ENCODE results near the gene QPRT.
"Not testable (repeated sequence)": the region's sequence is repeated elsewhere in the genome, so short reads cannot be mapped to it uniquely, and the experiment has no call there.

Gene QPRT

DNA sequence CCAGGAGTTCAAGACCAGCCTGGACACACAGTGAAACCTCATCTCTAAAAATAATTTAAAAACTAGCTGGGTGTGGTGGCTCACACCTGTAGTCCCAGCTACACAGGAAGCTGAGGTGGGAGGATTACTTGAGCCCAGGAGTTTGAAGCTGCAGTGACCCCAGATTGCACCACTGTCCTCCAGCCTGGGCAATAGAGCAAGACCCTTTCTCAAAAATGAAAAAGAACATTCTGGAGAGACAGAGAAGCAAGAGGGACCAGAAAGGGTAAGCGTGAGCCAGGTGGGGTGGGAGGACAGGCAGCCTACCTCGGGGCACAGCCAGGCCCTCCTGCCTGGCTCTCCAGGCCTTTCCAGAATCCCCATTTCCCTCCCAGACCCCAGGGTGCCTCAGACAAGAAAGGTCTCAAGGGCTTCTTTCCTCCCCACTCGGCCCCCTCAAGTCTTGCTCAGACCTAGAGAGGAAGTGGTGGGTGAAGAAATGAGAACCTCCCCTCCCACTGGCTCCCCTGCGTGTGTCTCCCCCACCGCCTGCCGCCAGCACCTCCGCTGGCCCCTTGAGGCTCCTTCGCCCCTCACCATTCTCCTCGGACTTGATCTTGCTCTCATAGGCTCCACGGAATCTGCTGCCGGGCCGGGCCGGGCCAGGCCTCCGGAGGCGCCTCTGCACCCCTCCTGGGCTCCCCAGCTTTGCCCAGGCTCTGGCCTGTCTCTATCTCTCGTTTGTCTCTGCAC, 66.3 kb downstream of the QPRT start:
- Histone ChIP-seq H3K27ac (ENCODE audit: low read length) (peak overlapping the region; percentile 55; the same call in 1 of the 2 replicates), H3K9ac (ENCODE audit: low read length) (peak overlapping the region; percentile 95), H3K4me2 (ENCODE audit: low read depth, low read length) (peak overlapping the region; percentile 76), H2AFZ (ENCODE audit: low read length) (0 out of 2 replicates have a peak overlapping the region, but pooled peaks have one; percentile 5), H4K20me1 (ENCODE audit: insufficient read depth, low read length) (no peaks in the 10 kb centered on the region), H3K79me2 (ENCODE audit: low read length) (peaks cover 20% of the 10 kb centered on the region), H3K27me3 (replicated peaks; ENCODE audit: insufficient read depth, low read length) (no peaks in the 10 kb centered on the region), H3K9me2 (replicated peaks; ENCODE audit: insufficient read depth, low read length) (no peaks in the 10 kb centered on the region), H3K4me1 (ENCODE audit: low read length) (peaks cover 23% of the 10 kb centered on the region), H3K9me3 (replicated peaks; ENCODE audit: insufficient read depth, low read length) (no peaks in the 10 kb centered on the region), H3K4me3 (ENCODE audit: low read length) (peak overlapping the region; percentile 79), H3K36me3 (replicated peaks; ENCODE audit: insufficient read depth, low read length) (no peaks in the 10 kb centered on the region), H3F3A (ENCODE audit: insufficient read depth, low read length) (0 out of 2 replicates have a peak, but pooled peaks cover 5% of the 10 kb centered on the region)
- DNase-seq = peak; percentile 45
- TF ChIP-seq CTCF (IDR thresholded peaks at IDR 0.05; ENCODE audit: low read length) (no peak), EZH2 (optimal IDR thresholded peaks at IDR 0.05; ENCODE audit: low read depth, low read length) (no peak), EZH2phosphoT487 (IDR thresholded peaks at IDR 0.05; ENCODE audit: low read length) (no peak)

DNA sequence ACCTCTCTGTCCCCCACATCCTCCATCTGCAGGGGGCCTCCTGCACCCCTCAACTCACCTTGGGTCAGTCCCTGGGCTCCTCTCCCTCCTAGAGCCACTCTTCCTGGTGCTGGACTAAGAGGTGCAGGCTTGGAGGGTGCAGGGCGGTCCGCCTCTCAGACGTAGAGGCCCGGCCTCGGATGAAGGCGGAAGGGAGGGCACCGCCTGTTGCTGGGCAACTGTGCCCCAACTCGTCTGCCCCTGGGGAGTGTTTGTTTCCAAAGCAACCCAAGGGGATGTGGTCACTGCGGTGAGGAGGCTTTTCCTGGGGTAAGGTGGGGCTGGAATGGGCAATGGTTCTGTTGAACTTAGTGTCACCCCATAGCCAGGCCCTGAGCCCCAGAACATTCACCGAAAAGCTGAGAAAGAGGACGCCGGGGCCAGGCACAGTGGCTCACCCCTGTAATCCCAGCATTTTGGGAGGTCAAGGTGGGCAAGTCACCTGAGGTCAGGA, 66.9 kb downstream of the QPRT start, which contains the start of gene C16orf54:
C16orf54 (minus strand) TSS at position 138 of the 493 bp plus-strand sequence. CDS start 1,039 bp downstream, outside the sequence.
- H3K4me3 ChIP-seq (ENCODE audit: low read length) = peak within 1 kb of the TSS; percentile 79

GRCh38 chr16:29746518-29746917, 67.5 kb downstream of the QPRT start:
- Histone ChIP-seq H3K9ac (ENCODE audit: low read length) (peak overlapping the region; percentile 95; the same call in 1 of the 2 replicates), H3K4me1 (ENCODE audit: low read length) (peaks cover 23% of the 10 kb centered on the region), H3K4me2 (ENCODE audit: low read depth, low read length) (peak overlapping the region; percentile 76; the same call in 1 of the 2 replicates), H2AFZ (ENCODE audit: low read length) (peak overlapping the region; percentile 5; the same call in 1 of the 2 replicates), H3K27ac (ENCODE audit: low read length) (peak overlapping the region; percentile 55; the same call in 1 of the 2 replicates), H3K79me2 (ENCODE audit: low read length) (peaks cover 20% of the 10 kb centered on the region)
- not testable (repeated sequence) for H3K36me3 ChIP-seq (replicated peaks; ENCODE audit: insufficient read depth, low read length); H3K9me2 ChIP-seq (replicated peaks; ENCODE audit: insufficient read depth, low read length); H3K9me3 ChIP-seq (replicated peaks; ENCODE audit: insufficient read depth, low read length); H3K27me3 ChIP-seq (replicated peaks; ENCODE audit: insufficient read depth, low read length); DNase-seq; H3F3A ChIP-seq (ENCODE audit: insufficient read depth, low read length); H4K20me1 ChIP-seq (ENCODE audit: insufficient read depth, low read length); H3K4me3 ChIP-seq (ENCODE audit: low read length)

More for the DNA sequence above, 66.9 kb downstream of the QPRT start, which contains the start of gene C16orf54:
- Histone ChIP-seq H3K9me3 (replicated peaks; ENCODE audit: insufficient read depth, low read length) (no peaks in the 10 kb centered on the region), H3K4me1 (ENCODE audit: low read length) (peaks cover 23% of the 10 kb centered on the region), H3K36me3 (replicated peaks; ENCODE audit: insufficient read depth, low read length) (no peaks in the 10 kb centered on the region), H3K9ac (ENCODE audit: low read length) (peak within 1 kb of the TSS; percentile 95), H4K20me1 (ENCODE audit: insufficient read depth, low read length) (no peaks in the 10 kb centered on the region), H3K79me2 (ENCODE audit: low read length) (peaks cover 20% of the 10 kb centered on the region), H3F3A (ENCODE audit: insufficient read depth, low read length) (0 out of 2 replicates have a peak, but pooled peaks cover 5% of the 10 kb centered on the region), H3K27me3 (replicated peaks; ENCODE audit: insufficient read depth, low read length) (no peaks in the 10 kb centered on the region), H3K27ac (ENCODE audit: low read length) (peak within 1 kb of the TSS; percentile 55; the same call in 1 of the 2 replicates), H3K9me2 (replicated peaks; ENCODE audit: insufficient read depth, low read length) (no peaks in the 10 kb centered on the region), H2AFZ (ENCODE audit: low read length) (peak within 1 kb of the TSS; percentile 5; the same call in 1 of the 2 replicates), H3K4me2 (ENCODE audit: low read depth, low read length) (peak within 1 kb of the TSS; percentile 76)
- DNase-seq = peak; percentile 95
- no peak for TF ChIP-seq CTCF (IDR thresholded peaks at IDR 0.05; ENCODE audit: low read length)
- no peak for TF ChIP-seq EZH2 (optimal IDR thresholded peaks at IDR 0.05; ENCODE audit: low read depth, low read length)
- no peak for TF ChIP-seq EZH2phosphoT487 (IDR thresholded peaks at IDR 0.05; ENCODE audit: low read length)
